Ammon's horn (tissue), 1 donor: ENCODE data around the gene TBPL1.
"Not testable (repeated sequence)": the region's sequence is repeated elsewhere in the genome, so short reads cannot be mapped to it uniquely, and the experiment has no call there.

Experiments
- DNase-seq: peaks from one replicate; pipeline ENCODE4 v3.0.0-alpha.2; 2016; ENCODE audit warnings: low spot score

Gene TBPL1

DNA sequence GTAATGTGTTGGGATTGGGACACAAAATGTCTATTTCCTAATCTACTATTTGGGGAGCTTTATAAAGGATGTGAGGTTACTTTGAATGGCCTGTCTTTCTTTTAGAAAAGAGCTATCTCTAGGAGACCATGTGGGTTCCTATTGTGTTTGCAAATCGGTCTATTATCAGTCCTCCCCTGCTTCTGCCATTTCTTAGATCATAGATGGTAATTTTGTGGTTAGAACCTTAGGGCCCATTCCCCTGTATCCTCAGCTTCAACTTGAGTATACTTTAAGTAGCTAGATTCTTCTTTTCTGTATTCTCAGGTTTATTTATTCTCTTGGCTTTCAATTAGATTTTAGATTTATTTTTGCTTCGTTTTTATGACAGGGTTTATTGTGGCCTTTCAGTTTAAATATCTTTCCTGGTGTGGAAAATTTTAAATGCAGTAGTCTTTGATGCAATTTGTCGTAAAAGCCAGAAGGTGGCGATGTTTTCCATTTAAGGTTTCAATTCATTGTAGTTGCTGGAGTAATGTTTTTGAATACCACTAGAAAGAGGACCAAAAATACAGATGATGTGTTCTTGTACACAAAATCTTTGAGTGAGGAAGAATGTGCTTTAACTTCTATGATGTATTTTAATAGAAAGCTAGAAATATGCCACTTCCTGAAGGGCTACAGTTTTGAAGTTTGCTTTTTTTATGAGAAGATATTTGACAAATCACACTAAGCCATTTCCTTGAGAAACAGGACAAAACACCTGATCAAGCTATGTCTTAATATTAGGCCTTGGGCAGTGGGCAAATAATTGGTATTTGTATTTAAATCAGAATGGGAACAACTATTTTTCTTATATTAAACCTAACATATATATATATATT lies 20.3 kb downstream of the TBPL1 start:
- peak; percentile 75 for DNase-seq

DNA sequence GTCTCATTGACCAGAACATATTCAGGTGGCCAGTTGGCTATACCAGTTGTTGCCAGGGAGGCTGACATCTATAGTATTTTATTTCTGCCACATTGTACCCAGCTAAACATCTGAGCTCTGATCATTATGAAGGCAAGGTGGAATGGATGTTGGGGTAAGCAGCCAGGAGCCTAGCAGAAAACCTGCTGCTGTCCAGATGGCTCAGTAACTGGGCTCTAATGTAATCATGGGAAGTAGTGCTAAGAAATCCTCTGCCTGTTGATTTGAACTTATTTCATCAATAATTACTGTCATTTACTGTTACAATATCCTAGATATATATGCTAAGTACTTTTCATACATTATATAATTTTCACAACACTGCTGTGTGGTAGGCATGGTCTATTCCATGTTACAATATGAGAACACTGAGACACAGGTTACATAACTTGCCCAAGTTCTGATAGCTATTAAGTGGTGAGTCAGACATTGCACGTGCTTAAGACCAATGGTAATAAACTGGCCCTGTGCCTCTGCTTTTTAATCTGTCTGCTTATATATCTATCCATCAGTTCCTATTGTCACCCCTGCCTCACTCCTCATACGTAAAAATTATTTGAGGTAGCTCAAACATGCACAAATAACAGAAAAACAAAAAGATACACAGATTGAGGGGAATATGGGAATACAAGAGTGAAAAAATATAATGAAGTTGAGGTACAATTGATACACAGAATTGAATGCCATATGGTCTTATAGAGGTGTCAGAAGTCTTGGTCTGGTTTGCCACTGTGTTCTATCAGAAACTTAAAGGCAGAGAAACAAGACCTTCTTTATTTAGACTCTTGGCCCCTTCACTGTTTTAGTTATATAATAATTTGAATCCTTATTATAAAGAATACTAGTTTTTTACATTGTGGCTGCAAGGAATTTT lies 25.2 kb downstream of the TBPL1 start:
- DNase-seq = no peak

DNA sequence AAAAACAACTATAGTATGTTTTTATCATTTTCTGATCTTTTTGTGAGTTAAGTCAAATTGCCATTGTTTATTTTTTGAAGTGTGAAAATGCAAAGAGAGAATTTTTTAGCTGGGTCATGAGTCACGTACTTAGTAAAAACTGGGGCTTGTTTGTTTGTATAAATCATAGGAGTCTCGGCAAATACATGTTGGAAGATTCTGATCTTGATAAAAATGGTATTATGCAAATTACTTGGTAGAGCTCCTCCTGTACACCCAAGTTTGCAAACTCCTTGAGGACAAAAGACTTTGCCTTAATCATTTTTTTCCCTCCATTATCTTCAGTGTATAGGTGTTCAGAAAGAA lies 25.8 kb downstream of the TBPL1 start:
- no peak for DNase-seq

DNA sequence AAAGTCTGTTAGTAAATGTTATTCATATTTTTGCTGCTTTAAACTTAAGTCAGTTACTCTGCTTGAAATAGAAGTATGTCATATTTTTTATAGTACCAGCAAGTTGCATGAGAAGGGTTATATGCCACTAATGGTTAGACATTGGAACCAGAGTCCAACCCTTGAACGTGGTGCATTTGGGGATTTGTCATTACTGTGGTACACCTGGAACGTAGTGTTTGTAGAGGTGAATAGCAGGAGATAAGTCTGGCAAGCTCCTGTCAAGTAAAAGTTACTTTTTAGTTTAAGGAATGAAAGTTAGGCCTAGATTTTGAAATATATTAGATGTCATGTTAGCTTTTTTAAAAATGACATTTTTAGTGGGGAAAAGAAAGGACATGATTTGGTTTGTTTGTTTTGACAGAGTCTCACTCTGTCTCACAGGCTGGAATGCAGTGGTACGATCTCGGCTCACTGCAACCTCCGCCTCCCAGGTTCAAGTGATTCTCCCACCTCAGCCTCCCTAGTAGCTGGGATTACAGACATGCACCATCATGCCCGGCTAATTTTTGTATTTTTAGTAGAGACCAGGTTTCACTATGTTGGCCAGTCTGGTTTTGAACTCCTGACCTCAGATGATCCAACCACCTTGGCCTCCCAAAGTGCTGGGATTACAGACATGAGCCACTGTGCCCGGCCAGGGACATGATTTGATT lies 26.4 kb downstream of the TBPL1 start:
- not testable (repeated sequence) for DNase-seq

DNA sequence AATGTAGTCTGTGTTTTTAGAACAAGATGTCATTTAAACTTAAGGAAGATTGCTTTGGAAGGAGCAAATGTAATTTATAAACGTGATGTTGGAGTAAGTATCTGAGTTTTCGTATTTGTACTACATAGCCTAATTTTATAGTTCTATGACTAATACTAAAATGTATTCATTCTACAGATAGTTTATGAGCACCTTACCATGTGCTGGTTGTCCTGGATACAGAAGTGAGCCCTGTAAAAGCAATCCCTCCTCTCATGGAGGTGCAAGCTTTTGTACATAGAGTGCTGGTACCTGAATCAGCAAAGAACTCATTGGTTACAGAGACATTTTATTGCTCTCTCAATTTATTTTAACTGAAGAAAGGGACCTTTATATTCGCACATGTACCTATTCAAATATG lies 27.1 kb downstream of the TBPL1 start:
- DNase-seq = no peak

DNA sequence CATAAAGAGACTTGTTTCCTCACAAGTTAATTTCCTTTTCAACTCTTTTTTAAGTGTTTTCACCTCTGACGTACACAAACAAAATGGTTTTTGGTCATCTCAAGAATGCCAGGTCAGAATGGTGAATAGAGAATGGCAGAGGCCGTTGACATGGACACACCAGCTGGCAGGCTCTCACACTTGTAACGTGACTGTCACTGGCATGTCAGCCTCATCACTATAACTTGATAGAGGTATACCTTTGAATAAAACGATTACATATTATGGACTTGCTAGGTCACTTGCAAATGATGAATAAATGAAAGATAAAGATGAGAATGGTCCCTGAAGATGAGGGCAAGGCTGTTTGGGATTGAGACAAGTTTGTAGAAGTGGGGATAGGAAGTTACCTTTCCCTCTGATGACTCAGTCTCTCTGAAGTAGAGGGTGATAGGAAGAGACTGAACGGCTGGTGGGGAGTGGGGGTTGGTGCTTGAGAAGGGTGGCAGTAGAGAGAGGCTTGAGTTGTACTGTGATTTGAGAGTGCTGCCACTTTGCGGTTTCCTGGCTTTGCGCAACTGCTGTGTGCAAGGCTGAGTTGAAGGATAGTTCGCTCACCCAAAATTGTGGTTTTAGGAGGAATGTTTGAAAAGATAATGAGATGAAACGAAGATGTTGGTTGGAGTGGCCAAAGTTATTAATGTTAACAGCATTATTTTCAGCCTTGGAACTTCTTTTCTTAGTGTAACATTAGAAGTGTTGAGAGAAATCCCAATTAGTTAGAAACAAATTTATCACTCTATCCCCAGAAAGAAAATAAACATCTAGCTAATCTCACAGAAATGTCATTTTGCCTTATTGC lies 30.3 kb downstream of the TBPL1 start:
- DNase-seq = no peak

DNA sequence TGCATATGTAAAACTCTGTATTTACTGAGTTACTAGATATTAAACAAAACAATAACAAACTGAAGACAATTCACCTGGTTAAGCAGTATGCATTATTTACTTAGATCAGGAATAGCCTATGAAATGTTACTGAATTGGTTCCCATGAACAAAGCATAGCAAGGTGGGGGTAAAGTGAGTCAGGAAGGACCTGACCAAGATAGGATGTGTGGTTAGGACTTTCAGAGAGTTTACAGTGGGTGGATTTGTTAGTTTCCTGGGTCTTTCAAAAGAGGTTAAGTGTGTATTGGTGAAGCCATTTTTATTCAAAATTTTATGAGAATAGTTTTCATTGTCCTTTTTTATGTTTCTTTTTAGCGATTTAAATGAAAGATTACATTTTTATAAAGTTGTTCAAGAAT lies 32.9 kb downstream of the TBPL1 start:
- no peak for DNase-seq

DNA sequence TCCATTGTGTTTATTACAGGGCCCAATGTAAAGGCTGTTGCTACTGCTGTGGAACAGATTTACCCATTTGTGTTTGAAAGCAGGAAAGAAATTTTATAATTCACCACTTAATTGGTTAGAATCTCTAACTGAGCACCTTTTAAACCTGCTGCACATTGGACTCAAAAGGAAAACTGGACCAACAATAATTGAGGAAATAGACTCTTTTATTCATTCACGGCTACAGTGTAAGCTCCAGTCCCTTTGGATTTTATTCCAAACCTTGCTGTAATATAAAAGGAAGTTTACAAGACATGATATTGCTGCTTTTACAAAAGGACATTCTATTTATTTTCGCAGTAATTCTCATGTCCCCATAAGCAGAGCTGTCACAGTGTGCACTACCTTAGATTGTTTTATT lies 33.9 kb downstream of the TBPL1 start:
- DNase-seq = no peak

DNA sequence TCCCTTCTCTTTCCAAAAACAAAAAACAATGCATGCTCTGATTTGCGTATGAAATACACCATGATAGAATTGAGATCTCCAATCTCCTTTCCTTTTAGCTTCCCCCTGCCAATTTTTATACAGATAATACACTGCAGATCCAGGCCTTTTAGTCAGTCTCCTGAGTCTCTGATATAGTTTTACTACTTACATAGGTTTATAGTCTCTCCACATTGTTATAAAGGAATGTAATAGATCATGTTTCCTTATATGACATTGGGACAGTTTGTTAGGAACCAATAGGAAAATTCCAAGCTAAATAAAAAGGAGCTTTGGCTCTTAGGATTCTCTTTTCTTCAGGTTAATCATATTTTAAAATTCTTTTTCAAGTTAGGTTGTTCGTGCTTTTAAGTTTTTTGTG lies 36.5 kb downstream of the TBPL1 start:
- no peak for DNase-seq

DNA sequence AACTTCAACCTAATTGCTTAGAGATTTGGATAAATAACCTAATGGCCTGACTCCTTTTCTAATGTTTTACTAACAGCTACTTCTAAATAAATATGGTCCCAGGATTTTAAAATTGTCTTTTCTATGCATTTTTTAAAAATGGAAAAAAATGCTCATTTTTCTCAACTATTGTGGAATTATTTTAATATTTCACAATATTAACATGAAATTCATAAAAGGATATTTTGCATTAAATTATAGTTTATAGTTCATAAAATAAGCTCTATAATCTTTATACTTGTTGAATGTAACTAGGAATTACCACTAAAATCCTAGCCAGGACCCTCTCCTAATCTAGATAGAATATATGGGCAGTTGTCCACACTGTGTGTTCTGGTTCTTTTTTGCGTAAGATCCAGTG lies 37.3 kb downstream of the TBPL1 start:
- no peak for DNase-seq

DNA sequence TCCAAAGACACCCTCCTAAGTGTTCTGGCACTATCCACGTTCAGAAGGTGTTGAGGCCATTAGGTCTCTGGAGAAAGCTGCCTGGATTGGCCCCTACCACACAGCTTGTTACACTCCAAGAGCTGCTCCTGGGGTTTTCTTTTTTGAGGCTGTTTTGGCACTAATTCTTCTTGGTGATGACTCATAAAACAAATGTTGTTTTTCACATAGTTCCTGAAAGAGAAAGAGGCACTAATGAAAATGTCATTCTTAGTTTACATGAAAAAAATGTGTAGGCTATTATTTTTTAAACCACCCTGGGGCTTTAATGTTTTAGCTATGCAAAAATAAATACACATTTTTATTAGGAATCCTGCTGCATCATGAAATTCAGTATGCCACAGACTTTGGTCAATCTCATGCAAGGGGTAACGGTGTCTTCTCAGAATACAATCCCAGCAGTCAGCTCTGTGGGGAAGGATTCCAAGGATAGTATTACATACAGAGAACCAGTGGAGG lies 38.1 kb downstream of the TBPL1 start:
- no peak for DNase-seq

DNA sequence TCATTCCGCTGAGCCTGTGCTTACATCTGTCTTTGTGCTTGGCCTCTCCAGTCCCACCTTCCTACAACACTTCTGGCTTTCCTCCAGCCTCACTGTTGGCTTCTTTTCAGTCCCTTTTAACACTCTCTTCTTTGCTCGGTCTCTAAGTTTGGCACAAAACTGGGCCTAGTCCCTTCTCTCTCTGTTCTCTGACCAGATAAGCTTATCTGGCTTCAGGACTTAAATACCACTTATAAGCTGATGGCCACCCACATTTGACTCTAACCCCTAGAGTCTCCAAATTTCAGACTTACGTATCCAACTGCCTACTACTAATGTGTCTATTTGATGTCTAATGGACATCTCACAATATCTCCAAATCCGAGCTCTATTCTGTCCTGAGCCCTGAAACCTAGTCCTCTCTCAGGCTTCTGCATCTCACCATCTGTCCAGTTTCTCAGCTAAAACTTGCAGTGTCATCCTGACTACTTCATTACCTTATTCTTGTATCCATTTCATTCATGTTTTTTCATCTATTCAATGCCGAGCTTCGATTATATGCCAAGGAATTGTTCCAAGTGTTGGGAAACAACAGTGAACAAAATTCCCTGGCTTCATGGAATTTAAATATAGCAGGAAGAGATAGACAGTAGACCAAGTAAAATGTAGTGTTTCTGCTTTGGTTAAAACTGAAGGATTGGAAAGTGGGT lies 40.1 kb downstream of the TBPL1 start:
- DNase-seq = no peak

DNA sequence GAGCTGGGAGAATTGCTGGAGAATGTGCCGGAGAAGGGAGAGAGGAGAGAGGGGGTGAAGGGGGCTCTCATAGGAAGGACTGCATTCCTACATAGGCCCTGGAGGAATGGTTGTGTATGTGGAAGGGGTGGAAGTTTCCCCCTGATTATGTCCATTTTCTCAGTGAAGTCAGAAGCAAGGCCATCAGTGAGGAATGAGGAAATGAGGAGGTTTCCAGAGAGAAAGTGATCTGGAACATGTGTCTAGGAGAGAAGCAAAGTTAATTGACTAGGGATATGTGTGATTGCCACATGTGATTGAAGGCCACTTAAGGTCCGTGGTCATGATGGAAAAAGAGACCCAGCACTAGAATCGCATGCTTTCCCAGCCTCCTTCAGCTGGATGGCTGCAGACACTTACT lies 42.3 kb downstream of the TBPL1 start:
- DNase-seq = no peak

DNA sequence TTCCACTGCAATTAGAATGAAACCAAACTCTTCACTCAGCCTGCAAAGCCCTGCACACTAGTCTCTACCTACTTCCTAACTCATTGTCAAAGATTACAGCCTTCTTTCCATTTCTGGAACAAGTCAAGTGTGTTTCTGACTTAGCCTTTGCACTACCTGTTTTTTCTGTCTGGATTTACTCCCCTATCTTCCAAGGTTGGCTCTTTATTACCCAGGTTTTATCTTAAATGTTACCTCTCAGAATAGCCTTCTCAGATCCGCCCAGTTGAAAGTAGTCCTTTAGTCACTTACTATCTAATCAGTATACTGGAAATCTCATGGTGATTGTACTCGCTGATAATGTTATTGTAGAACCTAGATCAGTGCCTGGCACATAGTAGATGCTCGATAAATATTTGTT lies 42.7 kb downstream of the TBPL1 start:
- no peak for DNase-seq

DNA sequence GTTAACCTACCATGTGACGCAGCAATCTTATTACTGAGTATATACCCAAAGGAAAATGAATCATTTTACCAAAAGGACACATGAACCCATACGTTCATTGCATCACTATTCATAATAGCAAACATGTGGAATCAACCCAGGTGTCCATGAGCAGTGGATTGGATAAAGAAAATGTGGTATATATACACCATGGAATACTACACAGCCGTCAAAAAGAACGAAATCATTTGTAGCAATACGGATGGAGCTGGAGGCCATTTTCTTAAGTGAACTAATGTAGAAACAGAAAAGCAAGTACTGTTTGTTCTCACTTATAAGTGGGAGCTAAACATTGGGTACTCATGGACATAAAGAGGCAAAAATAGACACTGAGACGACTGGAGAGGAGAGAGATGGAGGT lies 44.2 kb downstream of the TBPL1 start:
- no peak for DNase-seq

DNA sequence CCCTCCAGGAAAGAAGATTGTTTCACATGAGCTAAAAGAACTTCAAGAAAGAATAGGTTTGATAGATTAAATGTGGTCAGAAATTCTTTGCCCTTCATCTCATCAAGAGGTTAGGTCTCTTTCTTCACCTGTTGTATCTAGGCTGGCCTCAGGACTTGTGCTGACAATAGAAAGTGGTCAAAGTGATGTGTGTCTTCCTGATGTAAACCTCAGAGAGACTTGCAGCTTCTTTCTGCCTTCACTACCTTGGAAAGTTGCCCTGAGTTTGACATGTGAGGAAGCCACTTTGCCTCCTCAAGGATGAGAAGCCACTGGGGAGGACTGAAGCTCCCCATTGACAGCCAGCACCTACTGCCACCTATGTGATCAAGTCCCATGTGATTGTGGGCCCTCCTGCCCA lies 46.3 kb downstream of the TBPL1 start:
- DNase-seq = no peak

DNA sequence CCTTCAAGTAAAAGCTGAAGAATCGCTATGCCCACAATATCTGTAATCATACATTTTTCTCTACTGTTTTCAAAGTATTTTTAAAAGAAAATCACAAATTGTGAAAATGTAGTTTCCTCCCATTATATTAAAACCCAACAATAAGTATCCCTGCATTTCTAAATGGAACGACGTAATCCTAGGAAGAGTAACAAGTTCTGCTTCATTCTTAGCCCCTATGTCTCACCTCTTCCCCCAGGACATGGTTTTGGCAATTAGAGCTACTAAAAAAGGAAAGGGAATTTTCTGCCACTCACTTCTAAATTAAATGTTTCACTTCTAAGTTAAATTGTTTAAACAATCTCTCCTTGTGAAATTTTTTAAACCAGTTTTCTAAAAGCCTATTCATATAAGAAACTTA lies 47.4 kb downstream of the TBPL1 start:
- DNase-seq = no peak

DNA sequence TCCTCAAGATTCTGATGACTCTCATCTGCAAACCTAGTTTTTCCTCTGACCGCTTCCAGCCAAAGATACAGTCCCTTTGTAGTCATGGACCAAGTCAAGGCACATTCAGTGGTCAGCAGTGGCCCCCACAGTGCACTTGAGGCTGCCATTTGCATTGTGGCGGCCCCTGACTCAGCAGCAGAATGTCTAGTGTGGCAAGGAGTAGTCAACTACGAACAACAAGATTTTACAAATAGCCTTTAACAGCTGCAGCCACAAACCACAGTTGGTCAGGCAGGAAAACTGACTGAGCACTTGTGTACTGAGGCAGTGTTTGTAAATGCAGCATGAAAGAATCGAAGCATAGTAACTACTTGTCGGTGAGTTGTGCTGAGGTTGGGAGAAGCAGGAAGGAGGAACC lies 49.8 kb downstream of the TBPL1 start:
- no peak for DNase-seq

DNA sequence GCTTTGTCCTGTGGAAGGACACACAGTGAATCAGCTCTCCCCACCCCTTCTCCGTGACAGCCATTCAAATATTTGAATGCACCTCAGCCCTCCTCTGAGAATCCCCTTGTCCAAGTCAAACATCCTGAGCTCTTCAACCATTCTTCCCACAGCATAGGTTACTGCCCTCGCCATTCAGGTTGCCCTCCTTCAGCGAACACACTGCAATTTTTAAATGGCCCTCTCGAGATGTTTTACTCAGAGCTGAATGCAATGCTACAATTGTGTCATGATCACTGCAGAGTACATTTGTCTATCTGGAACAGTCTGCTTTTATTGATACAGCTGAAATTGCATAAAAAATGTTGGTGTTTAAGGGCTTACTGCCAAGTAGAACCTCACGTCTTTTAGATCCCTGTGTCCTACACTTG lies 50.5 kb downstream of the TBPL1 start:
- no peak for DNase-seq

DNA sequence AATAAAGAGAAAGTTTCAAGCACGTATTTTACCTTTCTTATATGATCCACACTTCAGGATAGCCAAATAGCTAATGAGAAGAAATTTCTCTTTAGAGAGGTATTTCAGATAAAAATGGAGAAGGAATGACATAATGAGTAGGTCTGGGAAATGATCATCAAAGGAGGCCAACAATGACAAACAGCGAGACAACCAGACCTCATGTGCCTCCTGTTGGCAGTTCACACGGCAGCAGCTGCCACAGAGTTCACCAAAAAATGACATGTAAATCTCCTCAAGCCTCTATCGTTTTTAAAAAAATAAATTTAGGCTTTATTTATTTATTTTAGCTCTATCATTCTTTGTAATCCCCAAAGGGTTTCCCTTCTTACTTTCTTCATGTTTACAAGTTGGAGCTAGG lies 51.7 kb downstream of the TBPL1 start:
- DNase-seq = no peak

DNA sequence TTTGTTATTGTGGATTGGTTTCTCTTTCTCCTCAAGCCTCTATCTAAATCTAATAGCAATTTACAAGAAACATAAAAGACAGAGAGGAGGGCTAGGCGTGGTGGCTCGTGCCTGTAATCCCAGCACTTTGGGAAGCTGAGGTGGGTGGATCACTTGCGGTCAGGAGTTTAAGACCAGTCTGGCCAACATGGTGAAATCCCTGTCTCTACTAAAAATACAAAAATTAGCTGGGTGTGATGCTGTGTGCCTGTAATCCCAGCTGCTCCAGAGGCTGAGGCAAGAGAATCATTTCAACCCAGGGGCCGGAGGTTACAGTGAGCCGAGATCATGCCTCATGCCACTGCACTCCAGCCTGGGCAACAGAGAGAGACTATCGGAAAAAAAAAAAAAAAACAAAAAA lies 52.8 kb downstream of the TBPL1 start:
- no peak for DNase-seq
